Left renal cortex interstitium (tissue), 4 donors: ENCODE results near the gene METTL5. TPM values are rescaled to one million over a fixed set of nuclear protein-coding genes. Genes with fewer than 3 reads are reported as not detected.
"Not testable (repeated sequence)": the region's sequence is repeated elsewhere in the genome, so short reads cannot be mapped to it uniquely, and the experiment has no call there.

ENCODE experiments used
- DNase-seq, 4 donors: peaks; one replicate each; pipeline ENCODE4 v3.0.0-alpha.2; 2013; ENCODE audit warnings: low read depth in 4 of 4, low spot score in 2 of 4, missing footprints in 1 of 4
- polyA plus RNA-seq, 4 donors: library from polyadenylated mRNA; unstranded; fragments of 120-200 nt; gene quantifications; one replicate each; pipeline ENCODE4 v1.2.1, GENCODE V29; 2013; ENCODE audit not compliant: insufficient read length in 4 of 4

METTL5 gene
- 10 to 100 TPM; 44.4 to 50.5 (median 48.0) TPM for polyA plus RNA-seq

DNA sequence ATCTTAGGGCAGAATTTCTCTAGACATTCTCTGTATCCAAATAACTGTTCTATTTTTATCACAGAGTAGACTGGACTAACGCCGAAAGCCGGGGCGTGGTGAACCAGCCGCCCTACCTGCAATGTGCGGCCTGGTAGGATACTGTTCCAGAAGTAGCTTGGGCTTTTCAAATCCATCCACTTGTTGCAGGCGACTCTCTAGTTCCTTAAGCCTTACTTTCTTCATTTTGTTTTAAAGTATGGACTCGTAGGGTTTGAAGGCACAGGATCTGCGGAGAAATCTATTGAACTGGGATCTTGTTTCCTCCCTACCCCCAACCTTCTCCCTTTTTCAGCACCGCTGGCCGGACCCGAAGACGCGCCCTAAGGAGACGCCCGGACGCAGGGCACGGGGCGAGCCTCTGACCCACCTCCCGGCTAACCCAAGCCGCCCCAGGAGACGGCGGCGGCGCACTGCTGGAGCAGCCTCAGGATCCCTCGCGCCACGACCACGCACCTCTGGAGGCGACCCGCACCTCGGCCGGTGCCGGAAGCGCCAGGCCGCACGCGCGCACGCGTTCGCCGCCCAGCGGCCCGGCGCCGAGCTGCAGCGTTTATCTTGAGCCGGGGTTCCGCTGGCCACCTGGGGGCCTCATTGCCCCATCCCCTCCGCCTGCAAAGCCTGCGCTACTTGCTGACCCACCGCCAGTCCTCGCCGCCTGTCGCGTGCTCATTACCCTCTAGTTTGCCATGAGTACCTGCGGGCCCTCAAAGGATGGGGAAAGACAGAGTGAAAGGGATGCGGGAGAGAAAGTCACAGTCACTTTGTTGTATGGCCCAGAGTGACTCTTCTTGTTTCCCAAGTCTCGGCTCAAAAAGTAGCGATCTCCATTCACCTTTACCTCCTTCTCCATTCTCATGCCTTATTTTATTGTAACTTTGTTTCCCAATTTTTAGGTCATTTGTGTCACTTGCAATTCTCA, at the start of gene METTL5:
TSS of gene METTL5 (minus strand) at position 533 of the 961 bp plus-strand sequence. CDS start at position 225, 308 bp downstream.
- DNase-seq, result peak in 3 of 4 donors; percentile 59 to 75 (median 71)

DNA sequence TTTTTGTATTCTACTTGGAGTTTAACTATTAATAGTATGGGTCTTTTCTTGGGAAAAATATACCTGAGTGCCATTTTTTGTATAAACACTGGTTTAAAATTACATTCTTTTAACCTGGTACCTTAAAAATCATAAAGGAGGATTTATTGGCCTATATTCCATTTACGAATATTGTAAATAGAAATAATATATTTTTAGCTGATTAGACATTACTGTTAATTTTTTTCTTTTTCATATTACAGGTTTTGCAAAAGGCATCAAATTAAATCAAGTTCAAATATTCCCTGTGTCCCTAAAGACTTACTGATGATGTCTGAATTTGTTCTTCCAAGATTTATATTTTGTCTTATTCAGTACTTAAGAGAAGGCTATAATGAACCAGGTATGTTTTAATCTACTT, 47.3 kb upstream of the METTL5 start:
- no peak for DNase-seq

- not testable (repeated sequence) for DNase-seq
Observed at GRCh38 chr2:169871369-169871768, 46.7 kb upstream of the METTL5 start.

- DNase-seq, result no peak
Observed at GRCh38 chr2:169868951-169869350, 44.2 kb upstream of the METTL5 start.

- no peak for DNase-seq
Observed at GRCh38 chr2:169867579-169867978, 42.9 kb upstream of the METTL5 start.

GRCh38 chr2:169866230-169866629, 41.5 kb upstream of the METTL5 start:
- not testable (repeated sequence) for DNase-seq

- no peak for DNase-seq
Observed at GRCh38 chr2:169865492-169865891, 40.8 kb upstream of the METTL5 start.

DNA sequence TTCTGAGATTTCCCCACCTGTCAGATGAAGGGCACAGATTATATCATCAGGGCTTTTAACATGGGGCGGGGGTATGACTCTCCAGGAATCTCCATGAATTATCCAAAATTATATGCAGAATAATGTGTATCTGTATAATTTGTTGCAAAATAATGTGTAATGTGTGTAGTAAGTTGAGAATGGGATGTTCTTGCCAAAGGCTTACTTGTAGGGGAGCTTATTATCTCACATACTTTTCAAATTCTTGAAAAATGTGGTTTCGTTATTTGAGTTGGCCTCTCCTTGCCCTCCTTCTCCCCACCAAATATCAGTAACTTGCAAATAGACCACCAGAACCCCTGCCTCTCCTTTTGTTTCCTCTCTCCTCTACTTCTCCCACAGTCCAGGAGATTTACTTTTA, 38.1 kb upstream of the METTL5 start:
- DNase-seq, result no peak

DNA sequence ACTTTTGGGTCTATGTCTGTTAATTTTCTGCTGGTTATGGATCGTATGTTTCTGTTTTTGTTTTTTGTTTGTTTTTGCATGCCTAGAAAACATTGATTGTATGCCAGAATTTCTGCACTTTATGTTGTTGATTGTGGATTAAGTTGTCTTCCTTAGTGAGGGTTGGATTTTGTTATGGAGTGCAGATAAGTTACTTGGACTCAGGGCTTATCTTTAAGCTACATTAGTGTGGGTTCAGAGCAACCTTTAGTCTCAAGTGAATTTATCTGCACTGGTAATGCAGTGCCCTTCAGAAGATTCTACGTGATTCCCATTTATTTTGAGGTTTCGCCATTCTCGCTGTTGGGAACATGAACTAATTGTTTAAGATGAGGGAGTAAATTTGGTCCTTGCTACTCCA, 35.4 kb upstream of the METTL5 start:
- DNase-seq, result no peak

GRCh38 chr2:169859423-169859822, 34.7 kb upstream of the METTL5 start:
- DNase-seq, result no peak

DNA sequence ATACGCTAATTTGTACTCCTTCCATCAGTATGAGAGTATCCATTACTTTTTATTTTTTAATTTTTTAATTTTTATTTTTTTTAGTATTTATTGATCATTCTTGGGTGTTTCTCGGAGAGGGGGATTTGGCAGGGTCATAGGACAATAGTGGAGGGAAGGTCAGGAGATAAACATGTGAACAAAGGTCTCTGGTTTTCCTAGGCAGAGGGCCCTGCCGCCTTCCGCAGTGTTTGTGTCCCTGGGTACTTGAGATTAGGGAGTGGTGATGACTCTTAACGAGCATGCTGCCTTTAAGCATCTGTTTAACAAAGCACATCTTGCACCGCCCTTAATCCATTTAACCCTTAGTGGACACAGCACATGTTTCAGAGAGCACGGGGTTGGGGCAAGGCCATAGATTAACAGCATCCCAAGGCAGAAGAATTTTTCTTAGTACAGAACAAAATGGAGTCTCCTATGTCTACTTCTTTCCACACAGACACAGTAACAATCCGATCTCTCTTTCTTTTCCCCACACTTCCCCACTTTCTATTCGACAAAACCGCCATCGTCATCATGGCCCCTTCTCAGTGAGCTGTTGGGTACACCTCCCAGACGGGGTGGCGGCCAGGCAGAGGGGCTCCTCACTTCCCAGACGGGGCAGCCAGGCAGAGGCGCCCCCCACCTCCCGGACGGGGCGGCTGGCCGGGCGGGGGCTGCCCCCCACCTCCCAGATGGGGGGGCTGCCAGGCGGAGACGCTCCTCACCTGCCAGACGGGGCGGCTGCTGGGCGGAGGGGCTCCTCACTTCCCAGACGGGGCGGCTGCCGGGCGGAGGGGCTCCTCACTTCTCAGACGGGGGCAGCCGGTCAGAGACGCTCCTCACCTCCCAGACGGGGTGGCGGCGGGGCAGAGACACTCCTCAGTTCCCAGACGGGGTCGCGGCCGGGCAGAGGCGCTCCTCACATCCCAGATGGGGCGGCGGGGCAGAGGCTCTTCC, 30.9 kb upstream of the METTL5 start:
- not testable (repeated sequence) for DNase-seq

DNA sequence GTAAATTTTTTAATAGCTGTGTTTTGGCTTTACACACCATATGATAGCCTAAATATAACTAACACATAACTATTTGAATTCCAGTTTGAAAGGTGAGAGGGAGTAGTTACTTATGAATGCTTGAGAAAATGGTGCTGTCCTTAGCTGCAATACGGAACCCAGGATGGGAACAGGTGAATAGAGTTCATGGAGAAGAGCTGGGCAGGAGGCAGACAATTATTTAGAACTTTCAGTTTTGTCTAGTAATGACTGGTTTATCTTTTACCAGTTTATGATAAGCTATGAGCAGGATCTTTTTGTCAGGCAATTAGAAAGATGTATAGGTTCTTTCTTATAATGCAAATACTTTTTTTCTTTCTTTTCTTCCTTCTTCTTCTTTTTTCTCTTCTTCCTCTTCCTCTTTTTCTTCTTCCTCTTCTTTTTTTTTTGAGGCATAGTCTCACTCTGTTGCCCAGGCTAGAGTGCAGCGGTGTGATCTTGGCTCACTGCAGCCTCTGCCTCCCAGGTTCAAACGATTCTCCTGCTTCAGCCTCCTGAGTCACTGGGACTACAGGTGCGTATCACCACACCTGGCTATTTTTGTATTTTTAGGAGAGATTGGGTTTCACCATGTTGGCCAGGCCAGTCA, 28.4 kb upstream of the METTL5 start:
- DNase-seq, result no peak

GRCh38 chr2:169849710-169850109, 25.0 kb upstream of the METTL5 start:
- no peak for DNase-seq

DNA sequence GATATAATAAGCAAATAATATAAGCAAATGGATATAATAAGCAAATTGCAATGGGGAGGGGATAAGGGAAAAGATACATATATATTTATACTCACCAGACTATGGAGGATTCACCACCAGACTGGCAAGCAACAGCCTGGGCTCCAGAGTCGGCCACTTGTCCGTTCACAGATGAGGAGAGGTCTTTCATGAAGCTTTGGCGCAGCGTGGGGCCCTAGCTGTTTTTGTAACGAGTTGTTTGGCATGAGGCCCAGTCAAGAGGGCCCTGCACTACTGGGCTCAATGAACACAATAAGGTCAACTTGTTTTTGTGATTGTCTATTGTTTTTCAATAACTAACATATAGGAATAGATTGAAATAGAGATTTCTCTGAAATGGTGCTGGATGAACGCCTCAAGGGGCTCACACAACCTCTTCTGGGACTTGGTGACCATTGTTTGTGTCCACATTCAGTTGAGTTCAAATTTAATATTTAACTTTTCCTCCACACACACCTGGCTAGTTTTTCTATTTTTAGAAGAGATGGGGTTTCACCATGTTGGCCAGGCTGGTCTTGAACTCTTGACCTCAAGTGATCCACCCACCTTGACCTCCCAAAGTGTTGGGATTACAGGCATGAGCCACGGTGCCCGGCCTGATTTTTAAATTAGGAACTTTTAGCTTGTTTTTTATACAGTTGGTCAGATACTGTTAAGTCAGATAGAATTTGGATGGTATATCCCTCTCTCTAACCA, 24.4 kb upstream of the METTL5 start:
- not testable (repeated sequence) for DNase-seq

- no peak for DNase-seq
Observed at GRCh38 chr2:169845016-169845415, 20.3 kb upstream of the METTL5 start.

DNA sequence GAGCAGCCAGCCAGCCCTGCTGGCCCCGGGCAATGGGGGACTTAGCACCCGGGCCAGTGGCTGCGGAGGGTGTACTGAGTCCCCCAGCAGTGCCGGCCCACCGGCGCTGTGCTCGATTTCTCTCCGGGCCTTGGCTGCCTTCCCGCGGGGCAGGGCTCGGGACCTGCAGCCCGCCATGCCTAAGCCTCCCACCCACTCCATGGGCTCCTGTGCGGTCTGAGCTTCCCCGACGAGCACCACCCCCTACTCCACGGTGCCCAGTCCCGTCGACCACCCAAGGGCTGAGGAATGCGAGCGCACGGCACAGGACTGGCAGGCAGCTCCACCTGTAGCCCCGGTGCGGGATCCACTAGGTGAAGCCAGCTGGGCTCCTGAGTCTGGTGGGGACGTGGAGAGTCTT, 16.9 kb upstream of the METTL5 start:
- not testable (repeated sequence) for DNase-seq

DNA sequence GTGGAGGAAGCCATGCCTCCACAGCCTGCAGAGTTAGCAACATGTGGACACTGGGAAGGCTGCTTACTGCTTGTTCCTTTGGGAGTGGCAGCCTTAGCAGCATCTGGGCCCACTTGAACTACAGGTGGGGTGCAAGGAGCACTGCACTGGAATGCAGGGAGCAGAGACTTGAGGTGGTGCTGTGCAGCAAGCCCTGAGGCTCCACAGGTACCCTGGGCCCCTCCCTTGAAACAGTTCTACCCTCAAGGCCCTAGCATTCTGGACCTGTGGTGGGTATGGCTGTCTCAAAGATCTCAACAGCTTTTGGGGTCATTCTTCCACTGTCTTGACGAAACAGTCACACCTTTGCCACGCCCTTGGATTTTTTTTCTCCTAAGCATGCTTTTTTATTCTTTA, 16.0 kb upstream of the METTL5 start:
- no peak for DNase-seq

DNA sequence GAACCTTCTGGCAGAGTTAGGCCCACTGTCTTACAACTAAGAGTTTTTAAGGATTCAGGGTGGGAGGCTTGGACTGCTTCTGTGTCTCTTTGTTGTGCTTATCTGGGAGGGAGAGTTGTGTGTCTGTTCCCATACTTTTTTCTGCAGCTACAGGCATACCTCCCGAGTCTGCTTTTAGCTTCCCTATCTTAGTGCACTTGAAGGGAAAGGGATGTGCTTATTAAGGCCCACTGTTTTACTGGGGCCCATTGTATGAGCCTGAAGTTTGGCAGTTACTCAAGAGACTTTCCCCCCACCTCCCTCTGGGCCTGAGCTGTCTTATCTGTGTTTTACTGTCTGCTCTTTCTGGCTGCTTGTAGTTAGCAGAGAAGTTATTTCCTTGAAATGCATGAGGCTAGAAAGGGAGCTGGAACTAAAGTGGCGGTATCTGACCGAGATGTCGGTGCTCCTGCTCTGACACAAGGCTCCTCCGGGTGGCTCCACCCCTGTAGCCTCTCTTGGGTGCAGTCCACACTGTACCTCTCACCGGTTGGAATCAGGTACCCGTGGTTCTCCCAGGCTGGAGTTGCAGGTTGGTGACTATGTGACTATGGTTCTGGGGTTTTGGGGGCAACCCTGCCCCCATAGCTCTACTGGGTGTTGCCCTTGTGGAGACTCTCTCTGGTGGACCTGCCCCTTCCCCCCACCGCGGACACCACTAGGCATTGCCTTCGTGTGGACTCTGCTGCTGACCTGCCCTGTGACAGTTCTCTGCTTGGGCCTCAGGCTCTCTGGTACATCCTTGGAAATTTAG, 15.4 kb upstream of the METTL5 start:
- peak in 2 of 4 donors; percentile 3 to 4 for DNase-seq
